Thyroid gland (tissue), 4 donors: ENCODE measurements around the gene MYG1.

Source experiments
- CTCF ChIP-seq, 6 experiments: fragments of 200-600 bp in 3 of 6; fragments of 450-650 bp in 3 of 6; sonication (generic) in 3 of 6; IDR thresholded peaks; one replicate each; pipeline ENCODE4 v1.5.1; 2016 to 2019; ENCODE audit warnings: antibody characterized with exemption in 6 of 6, mild to moderate bottlenecking in 2 of 6, inconsistent platforms in 1 of 6, moderate library complexity in 1 of 6
- POLR2A ChIP-seq, 2 donors: fragments of 450-650 bp; IDR thresholded peaks; one replicate each; pipeline ENCODE4 v1.6.1; 2017; ENCODE audit warnings: antibody characterized with exemption in 2 of 2, mild to moderate bottlenecking in 2 of 2, moderate library complexity in 1 of 2

GRCh38 chr12:53328043-53328435, 28.5 kb downstream of the MYG1 start:
- TF ChIP-seq CTCF (IDR thresholded peaks at IDR 0.05), result no peak
- TF ChIP-seq POLR2A (IDR thresholded peaks at IDR 0.05), result no peak
